BE2C (cell line): ENCODE results near the gene CSNK1E. TPM values are rescaled to one million over a fixed set of nuclear protein-coding genes. Genes with fewer than 3 reads are reported as not detected.
"Not testable (repeated sequence)": the region's sequence is repeated elsewhere in the genome, so short reads cannot be mapped to it uniquely, and the experiment has no call there.

Experiments used
- DNase-seq: peaks from one replicate; pipeline ENCODE4 v3.0.0-alpha.2; 2020
- H3K27me3 ChIP-seq: fragments of 250-450 bp; sonication (Bioruptor Pico); 2 replicates; pipeline ENCODE4 v1.5.1; 2020; ENCODE audit warnings: mild to moderate bottlenecking
- H3K36me3 ChIP-seq: fragments of 250-450 bp; sonication (Bioruptor Pico); 2 replicates; pipeline ENCODE4 v1.5.1; 2020; ENCODE audit warnings: mild to moderate bottlenecking
- H3K4me1 ChIP-seq: fragments of 250-450 bp; sonication (Bioruptor Pico); 2 replicates; pipeline ENCODE4 v1.5.1; 2020
- H3K4me3 ChIP-seq: 2 replicates; pipeline ENCODE4 v1.5.1; 2011; ENCODE audit warnings: low read depth, low read length
- H3K9me3 ChIP-seq: fragments of 250-450 bp; sonication (Bioruptor Pico); 2 replicates; pipeline ENCODE4 v1.5.1; 2020
- CTCF ChIP-seq: IDR thresholded peaks from 2 replicates; pipeline ENCODE4 v1.5.1; 2012; ENCODE audit warnings: mild to moderate bottlenecking, low read depth, low read length
- polyA plus RNA-seq: library from polyadenylated mRNA; unstranded; fragments of >200 nt; gene quantifications from one replicate; pipeline ENCODE4 v1.2.1, GENCODE V29; 2012; ENCODE audit warnings: low read depth, missing spikeins; ENCODE audit not compliant: insufficient read length, insufficient read depth

CSNK1E gene
- polyA plus RNA-seq: 460 TPM

DNA sequence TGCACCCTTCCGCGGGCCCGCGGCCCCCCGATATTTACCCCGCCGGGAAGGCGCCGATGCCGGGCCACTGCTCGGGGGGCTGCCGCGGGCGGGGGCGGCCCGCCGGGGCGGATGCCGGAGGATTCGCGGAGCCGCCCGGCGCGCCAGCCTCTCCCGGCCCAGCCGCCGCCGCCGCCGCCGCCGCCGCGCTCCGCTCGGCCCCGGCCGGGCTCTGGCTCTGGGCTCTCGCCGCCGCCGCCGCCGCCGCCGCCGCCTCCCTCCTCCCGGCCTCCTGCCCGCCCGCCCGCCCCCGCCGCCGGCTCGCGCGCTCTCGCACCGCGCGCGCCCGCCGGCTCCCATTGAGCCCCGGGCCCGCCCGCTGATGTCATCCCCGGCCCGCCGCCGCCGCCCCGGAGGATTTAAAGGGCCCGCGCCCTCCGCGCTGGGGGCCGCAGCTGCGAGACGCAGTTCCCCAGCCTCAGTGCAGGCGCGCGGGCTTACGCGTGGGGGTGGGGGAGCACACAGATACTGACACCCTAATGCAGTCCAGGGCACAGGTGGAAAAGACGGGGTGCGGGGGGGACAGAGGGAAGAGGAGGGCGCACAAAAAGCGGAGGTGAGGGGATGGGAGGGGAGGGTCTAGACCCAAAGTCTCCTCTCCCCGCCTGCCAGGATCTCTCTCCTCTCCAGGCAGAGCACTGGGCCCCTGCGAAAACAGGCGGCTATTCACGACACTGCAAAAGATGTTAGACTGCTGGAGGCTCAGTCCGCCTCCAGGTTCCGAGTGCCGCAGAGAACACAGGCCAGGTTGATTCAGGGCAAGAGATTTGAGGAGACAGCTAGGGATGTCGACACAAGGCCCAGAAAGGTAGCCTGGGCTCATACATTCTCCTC lies at the start of gene CSNK1E:
Gene CSNK1E, minus strand, starts transcription at position 312 of the 873 bp plus-strand sequence. CDS start 3,276 bp downstream, outside the sequence.
- H3K4me3 ChIP-seq: peak within 1 kb of the TSS; percentile 74
- H3K9me3 ChIP-seq: no peaks in the 10 kb centered on the region
- peaks cover 26% of the 10 kb centered on the region for H3K36me3 ChIP-seq
- peaks cover 12% of the 10 kb centered on the region for H3K4me1 ChIP-seq
- no peaks in the 10 kb centered on the region for H3K27me3 ChIP-seq
- TF ChIP-seq CTCF: no peak
- peak; percentile 77 for DNase-seq

- H3K27me3 ChIP-seq, DNase-seq, H3K4me1 ChIP-seq, H3K9me3 ChIP-seq, H3K4me3 ChIP-seq, H3K36me3 ChIP-seq: not testable (repeated sequence)
These were observed 48.6 kb upstream of the CSNK1E start for GRCh38 chr22:38365829-38366228.

- not testable (repeated sequence) for DNase-seq, H3K9me3 ChIP-seq, H3K27me3 ChIP-seq, H3K36me3 ChIP-seq, H3K4me3 ChIP-seq, H3K4me1 ChIP-seq
These were observed 47.9 kb upstream of the CSNK1E start for GRCh38 chr22:38365174-38365573.

GRCh38 chr22:38360560-38360959 lies 43.3 kb upstream of the CSNK1E start:
- not testable (repeated sequence) for H3K4me3 ChIP-seq, DNase-seq, H3K4me1 ChIP-seq, H3K9me3 ChIP-seq, H3K36me3 ChIP-seq, H3K27me3 ChIP-seq

DNA sequence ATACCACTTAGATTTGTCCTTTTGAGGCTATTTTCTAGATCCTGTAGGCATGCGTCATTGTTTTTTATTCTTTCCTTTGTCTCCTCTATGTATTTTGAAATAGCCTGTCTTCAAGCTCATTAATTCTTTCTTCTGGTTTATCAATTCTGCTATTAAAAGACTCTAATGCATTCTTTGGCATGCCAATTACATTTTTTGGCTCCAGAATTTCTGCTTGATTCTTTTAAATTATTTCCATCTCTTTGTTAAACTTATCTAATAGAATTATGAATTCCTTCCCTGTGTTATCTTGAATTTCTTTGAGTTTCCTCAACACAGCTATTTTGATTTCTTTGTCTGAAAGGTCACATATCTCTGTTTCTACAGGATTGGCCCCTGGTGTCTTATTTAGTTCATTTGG lies 42.6 kb upstream of the CSNK1E start:
- not testable (repeated sequence) for H3K4me3 ChIP-seq, H3K36me3 ChIP-seq

DNA sequence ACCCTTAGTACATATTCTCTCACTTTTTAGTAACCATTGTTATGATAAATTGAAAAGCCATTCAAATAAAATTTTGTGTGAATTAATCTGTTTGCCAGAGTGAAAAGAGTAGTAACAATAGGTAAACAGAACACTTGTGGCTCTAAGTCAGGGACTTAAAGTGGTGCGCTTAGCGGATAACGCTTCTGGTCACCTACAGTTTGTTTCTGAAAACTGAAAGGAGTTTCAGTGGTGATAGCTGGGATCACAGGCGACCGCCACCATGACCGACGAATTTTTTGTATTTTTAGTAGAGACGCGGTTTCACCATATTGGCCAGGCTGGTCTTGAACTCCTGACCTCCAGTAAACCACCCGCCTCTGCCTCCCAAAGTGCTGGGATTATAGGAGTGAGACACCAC lies 40.7 kb upstream of the CSNK1E start:
- not testable (repeated sequence) for H3K4me3 ChIP-seq, H3K36me3 ChIP-seq, DNase-seq, H3K4me1 ChIP-seq, H3K27me3 ChIP-seq, H3K9me3 ChIP-seq

More for the DNA sequence above, 42.6 kb upstream of the CSNK1E start:
- not testable (repeated sequence) for H3K9me3 ChIP-seq, H3K27me3 ChIP-seq, H3K4me1 ChIP-seq, DNase-seq

DNA sequence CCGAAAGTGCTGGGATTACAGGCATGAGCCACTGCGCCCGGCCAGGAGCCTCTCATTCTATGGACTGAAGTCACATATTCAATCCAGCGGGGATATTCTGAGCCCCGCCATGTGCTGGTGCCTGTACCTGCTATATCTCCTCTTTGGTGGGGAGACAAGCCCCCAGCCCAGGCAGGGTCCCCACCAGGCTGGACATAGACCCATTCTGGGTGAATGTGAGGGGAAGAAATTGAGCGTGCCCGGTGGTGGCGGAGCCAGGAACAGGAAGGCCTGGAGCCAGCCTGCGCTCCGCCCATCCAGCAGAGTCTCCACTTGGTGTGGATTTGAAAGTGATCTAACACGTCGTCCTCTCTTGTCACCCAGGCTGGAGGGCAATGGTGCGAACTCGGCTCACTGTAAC lies 38.0 kb upstream of the CSNK1E start:
- H3K9me3 ChIP-seq: no peaks in the 10 kb centered on the region
- H3K27me3 ChIP-seq: no peaks in the 10 kb centered on the region
- no peak for DNase-seq
- no peak overlapping the region for H3K4me3 ChIP-seq
- no peaks in the 10 kb centered on the region for H3K4me1 ChIP-seq
- no peaks in the 10 kb centered on the region for H3K36me3 ChIP-seq
- no peak for TF ChIP-seq CTCF

- H3K27me3 ChIP-seq: no peaks in the 10 kb centered on the region
- no peak for DNase-seq
- H3K4me1 ChIP-seq: no peaks in the 10 kb centered on the region
- TF ChIP-seq CTCF: no peak
- no peaks in the 10 kb centered on the region for H3K9me3 ChIP-seq
- H3K4me3 ChIP-seq: no peak overlapping the region
- H3K36me3 ChIP-seq: no peaks in the 10 kb centered on the region
These were observed 36.5 kb upstream of the CSNK1E start for GRCh38 chr22:38353701-38354100.
